C4-2B (cell line): ENCODE measurements around the gene CELSR1.

Experiments
- H3K27ac ChIP-seq: fragments of 450-650 bp; 2 replicates; pipeline ENCODE4 v1.5.1; 2017
- ZFX ChIP-seq: fragments of 450-650 bp; IDR thresholded peaks from 2 replicates; pipeline ENCODE4 v1.6.1; 2017
- TF ChIP-seq, protein P1 (sequence below): fragments of 450-650 bp; conservative IDR thresholded peaks from 2 replicates; pipeline ENCODE4 v1.5.1; 2017; ENCODE audit warnings: mild to moderate bottlenecking

The CELSR1 gene

DNA sequence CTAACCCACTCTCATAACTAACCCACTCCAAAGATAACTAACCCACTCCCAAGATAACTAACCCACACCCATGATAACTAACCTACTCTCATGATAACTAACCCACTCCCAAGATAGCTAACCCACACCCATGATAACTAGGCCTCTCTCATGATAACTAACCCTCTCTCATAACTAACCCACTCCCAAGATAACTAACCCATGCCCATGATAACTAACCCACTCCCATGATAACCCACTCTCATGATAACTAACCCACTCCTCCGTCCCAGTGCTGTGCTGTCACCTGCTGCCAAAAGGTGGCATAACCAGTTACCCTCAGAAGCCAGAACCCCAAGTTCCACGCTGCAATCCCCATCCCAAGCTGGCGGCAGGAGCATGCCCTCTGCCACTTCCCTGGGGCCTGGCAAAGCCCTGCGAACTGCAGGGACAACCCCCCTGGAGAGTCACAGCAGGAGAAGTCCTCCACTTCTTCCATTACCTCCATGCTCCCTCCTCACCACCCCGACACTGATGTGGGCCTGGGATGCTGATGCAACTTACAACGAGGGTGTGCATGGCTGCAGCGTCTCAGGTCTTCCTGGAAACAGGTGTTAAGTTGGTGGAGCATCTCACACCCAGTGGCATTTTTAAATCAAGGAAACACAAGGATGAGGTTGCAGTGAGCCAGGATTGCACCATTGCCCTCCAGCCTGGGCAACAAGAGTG lies 30.8 kb upstream of the CELSR1 start:
- no peak overlapping the region for H3K27ac ChIP-seq
- TF ChIP-seq, protein P1, sequence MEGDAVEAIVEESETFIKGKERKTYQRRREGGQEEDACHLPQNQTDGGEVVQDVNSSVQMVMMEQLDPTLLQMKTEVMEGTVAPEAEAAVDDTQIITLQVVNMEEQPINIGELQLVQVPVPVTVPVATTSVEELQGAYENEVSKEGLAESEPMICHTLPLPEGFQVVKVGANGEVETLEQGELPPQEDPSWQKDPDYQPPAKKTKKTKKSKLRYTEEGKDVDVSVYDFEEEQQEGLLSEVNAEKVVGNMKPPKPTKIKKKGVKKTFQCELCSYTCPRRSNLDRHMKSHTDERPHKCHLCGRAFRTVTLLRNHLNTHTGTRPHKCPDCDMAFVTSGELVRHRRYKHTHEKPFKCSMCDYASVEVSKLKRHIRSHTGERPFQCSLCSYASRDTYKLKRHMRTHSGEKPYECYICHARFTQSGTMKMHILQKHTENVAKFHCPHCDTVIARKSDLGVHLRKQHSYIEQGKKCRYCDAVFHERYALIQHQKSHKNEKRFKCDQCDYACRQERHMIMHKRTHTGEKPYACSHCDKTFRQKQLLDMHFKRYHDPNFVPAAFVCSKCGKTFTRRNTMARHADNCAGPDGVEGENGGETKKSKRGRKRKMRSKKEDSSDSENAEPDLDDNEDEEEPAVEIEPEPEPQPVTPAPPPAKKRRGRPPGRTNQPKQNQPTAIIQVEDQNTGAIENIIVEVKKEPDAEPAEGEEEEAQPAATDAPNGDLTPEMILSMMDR: no peak
- TF ChIP-seq ZFX: no peak

DNA sequence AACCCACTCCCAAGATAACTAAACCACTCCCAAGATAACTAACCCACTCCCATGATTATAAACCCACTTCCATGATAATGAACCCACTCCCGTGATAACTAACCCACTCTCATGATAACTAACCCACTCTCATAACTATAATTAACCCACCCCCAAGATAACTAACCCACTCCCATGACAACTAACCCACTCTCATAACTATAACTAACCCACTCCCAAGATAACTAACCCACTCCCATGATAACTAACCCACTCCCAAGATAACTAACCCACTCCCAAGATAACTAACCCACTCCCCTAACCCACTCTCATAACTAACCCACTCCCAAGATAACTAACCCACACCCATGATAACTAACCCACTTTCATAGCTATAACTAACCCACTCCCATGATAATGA lies 30.1 kb upstream of the CELSR1 start:
- no peak overlapping the region for H3K27ac ChIP-seq
- TF ChIP-seq, protein P1: no peak

DNA sequence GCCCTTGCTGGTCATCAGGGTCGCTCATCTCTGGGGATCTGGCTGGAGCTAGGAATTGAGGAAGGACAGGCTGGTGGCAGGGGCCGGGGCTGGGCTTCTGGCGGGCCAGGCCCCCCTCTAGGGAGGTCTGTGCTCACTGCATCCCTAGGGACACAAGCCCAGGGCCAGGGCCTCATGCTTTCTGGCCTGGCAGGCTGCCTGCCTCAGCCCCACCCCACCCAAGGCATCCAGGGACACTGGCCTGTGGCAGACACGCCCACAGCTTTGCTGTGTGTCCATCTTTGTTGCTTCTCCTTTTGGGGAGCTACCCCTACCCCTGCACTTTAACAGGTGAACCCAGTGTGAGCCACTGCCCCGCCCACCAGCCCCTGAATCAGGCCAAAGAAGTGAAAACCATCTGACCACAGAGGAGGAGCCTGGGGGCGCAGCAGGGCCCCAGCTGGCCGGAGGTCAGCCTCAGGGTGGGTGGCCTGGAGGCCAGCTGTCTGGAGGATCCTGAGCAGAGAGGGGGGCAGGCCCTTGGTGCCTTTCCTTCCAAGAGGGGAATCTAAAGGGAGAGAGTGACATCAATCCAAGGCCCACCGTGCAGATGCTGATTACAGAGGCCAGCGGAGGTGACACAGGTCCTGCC lies 26.8 kb upstream of the CELSR1 start:
- TF ChIP-seq ZFX: no peak
- TF ChIP-seq, protein P1: no peak
- peak overlapping the region; percentile 37; the same call in 1 of the 2 replicates for H3K27ac ChIP-seq

DNA sequence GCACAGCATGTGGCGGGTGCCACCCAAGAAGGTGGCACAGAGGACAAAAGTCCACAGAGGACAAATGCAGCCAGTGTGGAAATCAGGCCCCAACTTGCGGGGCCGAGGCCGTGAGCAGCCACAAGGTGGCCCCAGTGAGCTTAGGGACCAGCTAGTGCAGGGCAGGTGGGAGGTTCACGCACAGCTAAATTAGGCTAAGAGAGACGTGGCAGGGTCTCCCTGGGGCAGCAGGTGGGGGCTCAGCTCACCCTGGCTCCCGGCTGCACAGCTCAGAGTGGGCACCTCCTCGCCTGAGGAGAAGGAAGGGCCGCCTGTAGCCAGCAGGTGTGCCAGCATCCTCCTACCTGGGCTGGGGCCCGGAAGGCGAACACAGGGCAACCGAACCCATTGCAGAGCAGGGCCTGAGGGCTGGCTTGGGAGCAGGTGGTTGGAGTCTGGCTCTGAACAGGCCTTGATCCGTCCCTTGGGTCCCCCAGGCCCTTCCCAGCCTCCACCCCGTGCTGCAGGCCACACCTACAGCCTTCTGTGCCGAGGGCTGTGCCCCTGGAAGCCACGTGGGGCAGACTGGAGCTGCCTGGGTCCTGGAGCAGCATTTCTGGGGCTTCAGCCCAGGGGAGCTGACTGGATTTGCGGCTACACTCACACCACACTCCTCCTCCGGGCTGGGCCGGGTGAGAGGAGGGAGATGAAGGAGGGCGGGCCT lies 26.1 kb upstream of the CELSR1 start:
- peak overlapping the region; percentile 37; the same call in 1 of the 2 replicates for H3K27ac ChIP-seq
- TF ChIP-seq, protein P1: peak; percentile 95
- TF ChIP-seq ZFX: no peak

DNA sequence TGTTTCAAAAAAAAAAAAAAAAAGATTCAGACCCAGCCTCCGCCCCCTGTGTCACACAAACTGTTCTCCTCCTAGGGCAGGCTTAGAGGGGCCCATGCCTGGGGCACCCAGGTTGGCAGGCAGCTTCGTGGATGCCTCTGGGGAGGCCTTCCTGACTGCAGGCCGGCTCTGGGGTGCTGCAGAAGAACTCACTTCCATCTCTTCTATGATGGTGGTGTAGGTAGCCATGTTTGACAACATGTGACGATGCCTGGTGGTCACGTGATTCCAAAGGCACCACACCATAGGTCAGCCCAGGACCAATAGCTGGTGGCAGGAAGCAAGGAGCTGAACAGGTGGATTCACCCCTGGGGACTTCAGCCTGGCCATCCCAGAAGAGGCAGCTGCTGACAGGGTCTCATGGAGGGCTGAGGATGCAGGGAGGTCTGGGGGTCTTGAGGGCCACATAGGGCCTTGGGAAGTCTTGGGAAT lies 24.1 kb upstream of the CELSR1 start:
- no peak for TF ChIP-seq ZFX
- TF ChIP-seq, protein P1: no peak
- H3K27ac ChIP-seq: peak overlapping the region; percentile 17; the same call in 1 of the 2 replicates

DNA sequence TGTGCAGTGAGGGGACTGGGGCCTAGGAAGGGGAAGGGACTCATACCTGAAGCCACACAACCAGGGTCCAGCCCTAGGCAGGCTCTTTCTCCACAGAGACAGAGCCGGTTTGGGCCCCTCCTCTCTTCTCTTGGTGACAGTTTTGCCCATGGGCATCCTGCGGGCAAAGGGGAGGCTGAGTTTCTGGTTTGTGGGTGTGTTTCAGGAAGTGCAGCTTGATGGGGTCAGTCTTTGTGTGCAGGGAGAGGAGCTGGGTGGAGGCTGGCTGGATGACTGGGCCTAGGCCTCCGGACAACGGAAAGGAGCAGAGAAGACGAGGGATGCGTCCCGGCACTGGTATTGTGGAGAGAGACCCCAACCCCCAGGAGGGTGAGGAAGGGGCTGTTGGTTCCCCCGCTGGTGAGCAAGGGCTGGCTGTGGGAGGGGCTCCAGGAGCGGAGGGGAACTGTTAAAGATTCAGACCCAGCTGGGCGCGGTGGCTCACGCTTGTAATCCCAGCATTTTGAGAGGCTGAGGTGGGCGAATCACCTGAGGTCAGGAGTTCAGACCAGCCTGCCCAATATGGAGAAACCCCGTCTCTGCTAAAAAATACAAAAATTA lies 23.4 kb upstream of the CELSR1 start:
- H3K27ac ChIP-seq: peak overlapping the region; percentile 17; the same call in 1 of the 2 replicates
- TF ChIP-seq ZFX: no peak
- TF ChIP-seq, protein P1: no peak
